Measurements from ENCODE around the gene AGFG2.

DNA sequence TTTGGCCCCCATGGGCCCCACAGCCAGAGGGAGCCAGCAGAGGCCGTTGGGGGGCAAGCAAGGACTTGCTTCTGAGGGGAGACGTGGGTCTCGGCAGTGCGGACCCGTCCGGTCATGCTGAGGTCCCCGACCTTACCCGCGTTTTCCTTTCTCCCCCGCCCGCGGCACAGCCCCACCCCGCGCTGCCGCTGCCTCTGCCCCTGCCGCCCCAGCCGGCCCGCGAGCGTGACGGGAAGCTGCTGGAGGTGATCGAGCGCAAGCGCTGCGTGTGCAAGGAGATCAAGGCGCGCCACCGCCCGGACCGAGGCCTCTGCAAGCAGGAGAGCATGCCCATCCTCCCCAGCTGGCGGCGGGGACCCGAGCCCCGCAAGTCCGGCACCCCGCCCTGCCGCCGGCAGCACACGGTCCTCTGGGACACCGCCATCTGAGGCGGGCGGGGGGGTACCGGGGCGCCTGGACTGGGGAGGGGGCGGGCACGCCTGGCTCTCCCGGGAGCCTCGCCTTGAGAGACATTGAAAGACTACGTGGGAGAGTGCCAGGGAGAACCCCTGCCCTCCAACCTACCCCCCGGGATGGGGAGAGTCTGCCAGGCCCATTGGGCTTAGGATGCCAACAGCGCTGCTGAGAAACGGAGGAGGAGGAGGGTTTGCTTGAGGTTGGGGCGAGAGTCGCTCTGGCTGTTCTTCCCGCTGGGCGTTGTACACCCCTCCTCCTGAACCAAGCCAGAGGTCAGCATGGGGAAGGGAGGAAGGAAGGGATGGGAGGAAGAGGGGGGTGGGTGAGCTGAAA, 45.3 kb upstream of the AGFG2 start:
- no peak for TF ChIP-seq POLR2A (IDR thresholded peaks at IDR 0.05)
- TF ChIP-seq, protein P1, sequence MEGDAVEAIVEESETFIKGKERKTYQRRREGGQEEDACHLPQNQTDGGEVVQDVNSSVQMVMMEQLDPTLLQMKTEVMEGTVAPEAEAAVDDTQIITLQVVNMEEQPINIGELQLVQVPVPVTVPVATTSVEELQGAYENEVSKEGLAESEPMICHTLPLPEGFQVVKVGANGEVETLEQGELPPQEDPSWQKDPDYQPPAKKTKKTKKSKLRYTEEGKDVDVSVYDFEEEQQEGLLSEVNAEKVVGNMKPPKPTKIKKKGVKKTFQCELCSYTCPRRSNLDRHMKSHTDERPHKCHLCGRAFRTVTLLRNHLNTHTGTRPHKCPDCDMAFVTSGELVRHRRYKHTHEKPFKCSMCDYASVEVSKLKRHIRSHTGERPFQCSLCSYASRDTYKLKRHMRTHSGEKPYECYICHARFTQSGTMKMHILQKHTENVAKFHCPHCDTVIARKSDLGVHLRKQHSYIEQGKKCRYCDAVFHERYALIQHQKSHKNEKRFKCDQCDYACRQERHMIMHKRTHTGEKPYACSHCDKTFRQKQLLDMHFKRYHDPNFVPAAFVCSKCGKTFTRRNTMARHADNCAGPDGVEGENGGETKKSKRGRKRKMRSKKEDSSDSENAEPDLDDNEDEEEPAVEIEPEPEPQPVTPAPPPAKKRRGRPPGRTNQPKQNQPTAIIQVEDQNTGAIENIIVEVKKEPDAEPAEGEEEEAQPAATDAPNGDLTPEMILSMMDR (IDR thresholded peaks at IDR 0.05): no peak

Data from adrenal gland (tissue), 5 donors.